Body of pancreas (tissue), 4 donors: ENCODE measurements around the gene LRRC8C. TPM values are rescaled to one million over a fixed set of nuclear protein-coding genes. Genes with fewer than 3 reads are reported as not detected.

Experiments used
- ATAC-seq: fragments of 150-250 bp; one replicate; pipeline ENCODE4 v1.9.1; 2016
- DNase-seq, 4 donors: peaks; one replicate each; pipeline ENCODE4 v3.0.0-alpha.2; 2019
- H3K27ac ChIP-seq, 4 donors: fragments of 200-600 bp; sonication (generic); 1 replicate in 3 of 4; 2 replicates in 1 of 4; pipeline versions ENCODE4 v1.5.1 to v1.6.1; 2016 to 2019; ENCODE audit warnings: mild to moderate bottlenecking in 1 of 4, mixed read lengths in 1 of 4, moderate library complexity in 1 of 4
- H3K27me3 ChIP-seq, 2 donors: fragments of 200-600 bp; sonication (generic); one replicate each; pipeline ENCODE4 v1.6.0; 2016; ENCODE audit warnings: mild to moderate bottlenecking in 1 of 2
- H3K36me3 ChIP-seq, 2 donors: fragments of 200-600 bp; sonication (generic); replicated peaks in 1 of 2; 2 replicates each; pipeline ENCODE4 v1.5.1; 2016; ENCODE audit warnings: low read depth in 2 of 2; ENCODE audit not compliant: insufficient read depth in 1 of 2
- H3K4me1 ChIP-seq: fragments of 200-600 bp; sonication (generic); one replicate; pipeline ENCODE4 v1.6.0; 2016
- H3K4me3 ChIP-seq, 2 donors: fragments of 200-600 bp; sonication (generic); 1 replicate in 1 of 2; 2 replicates in 1 of 2; pipeline ENCODE4 v1.5.1; 2016 to 2019
- H3K9me3 ChIP-seq, 3 donors: fragments of 200-600 bp; sonication (generic); 1 replicate in 2 of 3; 2 replicates in 1 of 3; pipeline ENCODE4 v1.5.1; 2016
- POLR2A ChIP-seq, 3 donors: fragments of 450-650 bp; IDR thresholded peaks; one replicate each; pipeline ENCODE4 v1.6.1; 2016; ENCODE audit warnings: antibody characterized with exemption in 3 of 3, mild to moderate bottlenecking in 2 of 3
- WGBS, 2 donors: methylation state at CpG; one replicate each; pipeline ENCODE4 v1.1.5; 2017; 5-methylcytosine and 5-hydroxymethylcytosine counted together
- intact Hi-C: fragments of 100-400 bp; cut with DNase I; formaldehyde crosslinking; loops from one replicate; pipeline ENCODE4 v1.15.1; 2023
- total RNA-seq, 2 donors: library from RNA; depleted of rRNA; stranded (reverse); fragments of >200 nt; gene quantifications; one replicate each; pipeline ENCODE4 v1.1.0, GENCODE V29; 2016
- TF ChIP-seq, protein P1 (sequence below), 7 experiments: fragments of 450-650 bp in 4 of 7; fragments of 200-600 bp in 3 of 7; sonication (generic) in 3 of 7; IDR thresholded peaks; one replicate each; pipeline ENCODE4 v1.5.1; 2016 to 2019; ENCODE audit warnings: antibody characterized with exemption in 7 of 7

LRRC8C gene
- total RNA-seq, 2 donors from 2014 or later = 3.4 to 4.6 TPM

DNA sequence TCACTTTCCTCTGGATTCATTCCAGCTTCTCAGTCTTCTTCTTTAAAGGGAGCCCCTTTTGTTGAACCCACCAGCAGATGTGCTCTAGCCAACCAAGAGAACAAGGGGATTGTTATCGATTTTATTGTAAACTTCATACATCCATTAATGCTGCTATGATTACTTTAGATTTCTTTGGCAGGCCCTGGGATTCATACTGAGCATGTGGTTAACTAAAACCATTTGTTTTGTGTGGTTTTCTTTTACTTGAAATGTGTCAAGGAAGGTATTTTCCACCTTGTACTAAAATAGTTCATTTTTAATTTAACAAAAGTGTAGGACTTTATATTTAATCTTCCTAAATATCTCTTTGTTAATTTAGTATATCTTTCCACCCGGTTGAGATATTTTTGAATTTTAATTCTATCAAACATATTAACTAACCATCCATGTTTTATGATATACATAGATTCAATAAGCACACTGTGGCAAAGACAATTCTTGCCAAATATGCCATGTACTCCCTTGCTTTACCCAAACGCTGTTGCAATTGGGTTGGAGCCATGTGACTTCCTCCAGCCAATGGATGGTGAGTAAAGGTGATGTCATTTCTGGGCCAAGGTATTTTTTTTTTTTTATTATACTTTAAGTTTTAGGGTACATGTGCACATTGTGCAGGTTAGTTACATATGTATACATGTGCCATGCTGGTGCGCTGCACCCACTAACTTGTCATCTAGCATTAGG lies 113.7 kb downstream of the LRRC8C start:
- Histone ChIP-seq H3K4me1 (no peaks in the 10 kb centered on the region), H3K36me3 (no peaks in the 10 kb centered on the region), H3K4me3 (no peak overlapping the region), H3K9me3 (no peaks in the 10 kb centered on the region), H3K27ac (no peak overlapping the region), H3K27me3 (no peaks in the 10 kb centered on the region)
- 73 to 77% methylated on average over 3 to 4 of the region's 4 CpGs for WGBS, 2 donors
- TF ChIP-seq, protein P1, sequence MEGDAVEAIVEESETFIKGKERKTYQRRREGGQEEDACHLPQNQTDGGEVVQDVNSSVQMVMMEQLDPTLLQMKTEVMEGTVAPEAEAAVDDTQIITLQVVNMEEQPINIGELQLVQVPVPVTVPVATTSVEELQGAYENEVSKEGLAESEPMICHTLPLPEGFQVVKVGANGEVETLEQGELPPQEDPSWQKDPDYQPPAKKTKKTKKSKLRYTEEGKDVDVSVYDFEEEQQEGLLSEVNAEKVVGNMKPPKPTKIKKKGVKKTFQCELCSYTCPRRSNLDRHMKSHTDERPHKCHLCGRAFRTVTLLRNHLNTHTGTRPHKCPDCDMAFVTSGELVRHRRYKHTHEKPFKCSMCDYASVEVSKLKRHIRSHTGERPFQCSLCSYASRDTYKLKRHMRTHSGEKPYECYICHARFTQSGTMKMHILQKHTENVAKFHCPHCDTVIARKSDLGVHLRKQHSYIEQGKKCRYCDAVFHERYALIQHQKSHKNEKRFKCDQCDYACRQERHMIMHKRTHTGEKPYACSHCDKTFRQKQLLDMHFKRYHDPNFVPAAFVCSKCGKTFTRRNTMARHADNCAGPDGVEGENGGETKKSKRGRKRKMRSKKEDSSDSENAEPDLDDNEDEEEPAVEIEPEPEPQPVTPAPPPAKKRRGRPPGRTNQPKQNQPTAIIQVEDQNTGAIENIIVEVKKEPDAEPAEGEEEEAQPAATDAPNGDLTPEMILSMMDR (IDR thresholded peaks at IDR 0.05) = no peak
- TF ChIP-seq POLR2A (IDR thresholded peaks at IDR 0.05) = no peak
- intact Hi-C loops = no loop called here
- ATAC-seq (no peak), DNase-seq (no peak)

DNA sequence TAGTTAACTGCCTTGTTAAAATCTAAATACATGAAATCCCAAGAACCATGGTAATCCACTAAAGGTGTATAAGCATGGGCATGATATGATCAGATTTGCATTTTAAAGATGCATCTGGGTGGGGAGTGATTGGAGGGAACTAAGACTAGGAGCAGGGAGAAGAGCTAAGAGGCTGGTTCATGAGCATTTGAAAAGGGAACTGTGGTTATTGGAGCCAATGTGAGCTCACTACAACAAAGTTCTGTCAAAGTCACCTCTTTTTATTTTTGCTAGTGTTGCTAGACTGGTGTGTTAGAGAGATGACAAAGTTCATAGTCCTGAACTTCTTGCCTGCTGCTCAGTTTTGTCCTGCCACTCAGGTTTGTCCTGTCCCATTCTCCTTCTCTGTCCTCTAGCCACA lies 120.8 kb downstream of the LRRC8C start:
- ATAC-seq (no peak), DNase-seq (no peak)
- TF ChIP-seq, protein P1 (IDR thresholded peaks at IDR 0.05) = no peak
- TF ChIP-seq POLR2A (IDR thresholded peaks at IDR 0.05) = no peak
- no peaks in the 10 kb centered on the region for H3K27me3 ChIP-seq
- H3K27ac ChIP-seq = peak overlapping the region in 1 of 4 donors; percentile 40
- intact Hi-C loops = no loop called here
- H3K9me3 ChIP-seq = no peaks in the 10 kb centered on the region
- no peaks in the 10 kb centered on the region for H3K36me3 ChIP-seq
- H3K4me1 ChIP-seq = no peaks in the 10 kb centered on the region
- H3K4me3 ChIP-seq = no peak overlapping the region

DNA sequence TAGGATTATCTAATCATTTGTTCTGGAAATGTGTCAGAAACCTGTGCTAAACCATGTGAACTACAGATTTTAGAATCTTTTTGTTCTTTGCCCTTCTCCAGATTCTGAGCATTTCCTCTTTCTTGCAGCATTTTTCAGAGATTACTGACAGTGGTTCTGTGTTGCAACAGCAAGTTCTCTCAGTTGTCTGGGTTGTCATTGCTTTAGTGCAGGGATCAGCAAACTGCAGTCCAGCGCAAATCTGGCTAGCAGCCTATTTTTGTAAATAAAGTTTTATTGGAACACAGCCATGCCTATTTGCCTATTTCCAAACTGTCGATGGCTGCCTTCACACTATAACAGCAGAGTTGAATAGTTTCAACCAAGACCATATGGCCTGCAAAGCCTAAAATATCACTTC lies 121.6 kb downstream of the LRRC8C start:
- intact Hi-C loops = no loop called here
- peak in 1 of 4 donors; percentile 26 for DNase-seq
- Histone ChIP-seq H3K9me3 (no peaks in the 10 kb centered on the region), H3K27ac (peak overlapping the region in 1 of 4 donors; percentile 40), H3K36me3 (no peaks in the 10 kb centered on the region), H3K4me1 (no peaks in the 10 kb centered on the region), H3K27me3 (no peaks in the 10 kb centered on the region), H3K4me3 (no peak overlapping the region)
- WGBS, 2 donors = 34 to 38% methylated on average over 2 of the region's 2 CpGs
- ATAC-seq = no peak
- no peak for TF ChIP-seq POLR2A (IDR thresholded peaks at IDR 0.05)
- TF ChIP-seq, protein P1 (IDR thresholded peaks at IDR 0.05) = no peak

DNA sequence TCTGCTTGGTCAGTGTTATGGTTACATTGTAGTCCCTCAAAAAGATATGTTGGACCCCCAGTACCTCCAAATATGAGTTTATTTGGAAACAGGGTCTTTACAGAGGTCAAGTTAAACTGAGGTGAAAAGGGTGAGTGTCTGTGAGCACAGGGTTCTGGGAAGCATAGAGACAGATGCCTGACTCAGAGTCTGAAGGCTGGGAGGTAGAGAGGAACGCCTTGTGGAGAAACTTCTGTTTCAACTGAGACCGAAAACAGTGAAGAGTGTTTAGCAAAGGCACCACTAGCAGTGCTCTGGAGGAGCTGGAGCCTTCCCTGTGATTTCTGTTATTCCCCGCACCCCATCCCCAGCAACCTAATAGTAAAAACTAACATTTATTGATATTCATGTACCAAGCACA lies 122.7 kb downstream of the LRRC8C start:
- Histone ChIP-seq H3K27me3 (no peaks in the 10 kb centered on the region), H3K4me3 (no peak overlapping the region), H3K4me1 (no peaks in the 10 kb centered on the region), H3K9me3 (no peaks in the 10 kb centered on the region), H3K27ac (no peak overlapping the region), H3K36me3 (no peaks in the 10 kb centered on the region)
- TF ChIP-seq, protein P1 (IDR thresholded peaks at IDR 0.05) = no peak
- no peak for TF ChIP-seq POLR2A (IDR thresholded peaks at IDR 0.05)
- no peak for DNase-seq
- intact Hi-C loops = no loop called here
- ATAC-seq = no peak
- WGBS, 2 donors = 78% methylated on average over 3 of the region's 3 CpGs

DNA sequence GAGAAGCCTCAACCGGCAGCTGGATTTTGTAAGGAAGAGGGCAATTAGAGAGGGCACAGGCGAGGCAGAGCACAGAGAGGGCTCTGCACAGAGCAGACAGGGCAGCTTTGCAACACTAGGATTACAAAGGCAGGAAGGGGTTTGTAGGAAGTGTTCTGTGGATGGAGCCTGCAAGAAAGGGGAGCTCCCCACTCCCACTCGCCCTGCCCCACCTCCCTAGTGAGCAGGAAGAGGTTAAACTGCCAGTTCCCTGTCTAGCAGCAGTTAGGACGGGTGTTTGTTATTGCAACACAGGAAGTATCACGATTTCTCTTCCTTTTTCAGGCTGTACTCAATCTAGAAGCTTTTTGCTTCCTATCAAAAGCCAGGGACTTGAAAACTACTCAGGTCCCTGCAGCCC lies 124.6 kb downstream of the LRRC8C start:
- intact Hi-C loops = no loop called here
- Histone ChIP-seq H3K27ac (peak overlapping the region in 1 of 4 donors; percentile 43), H3K9me3 (no peaks in the 10 kb centered on the region), H3K4me3 (no peak overlapping the region), H3K36me3 (no peaks in the 10 kb centered on the region), H3K4me1 (peaks cover 8% of the 10 kb centered on the region), H3K27me3 (no peaks in the 10 kb centered on the region)
- no peak for TF ChIP-seq POLR2A (IDR thresholded peaks at IDR 0.05)
- TF ChIP-seq, protein P1 (IDR thresholded peaks at IDR 0.05) = no peak
- DNase-seq (peak in 1 of 4 donors; percentile 37), ATAC-seq (no peak)
- WGBS, 2 donors = 29% methylated on average over 5 of the region's 5 CpGs
